Measurements from ENCODE around the gene WNT5A. TPM values are rescaled to one million over a fixed set of nuclear protein-coding genes. Genes with fewer than 3 reads are reported as not detected.
A peak's percentile ranks its signal among the peaks of the same experiment; 100 is the strongest.

The WNT5A gene
- total and polyA plus RNA-seq, 2 of the 4 experiments (the other 2 are of a cell fraction): 224 to 231 TPM

GRCh38 chr3:55486101-55486856, 827 bp downstream of the WNT5A start:
- Histone ChIP-seq H3K36me3 (ENCODE audit: control insufficient read depth, insufficient read depth, low read length) (peaks cover 21% of the 10 kb centered on the region), H3K9me3 (ENCODE audit: control insufficient read depth, insufficient read depth, low read length) (no peaks in the 10 kb centered on the region), H4K20me1 (ENCODE audit: insufficient read depth, low read length) (no peaks in the 10 kb centered on the region), H2BK15ac (ENCODE audit: low read depth, low read length) (peak overlapping the region; percentile 56; the same call in 2 of the 3 replicates), H2BK120ac (ENCODE audit: low read depth, low read length) (peak overlapping the region; percentile 98), H3K18ac (ENCODE audit: low read depth, low read length) (peak overlapping the region; percentile 92), H3K27ac (ENCODE audit: insufficient read depth, low read length) (peak overlapping the region; percentile 98), H3K4me1 (ENCODE audit: control insufficient read depth, insufficient read depth, low read length) (peaks cover 18% of the 10 kb centered on the region), H3K14ac (replicated peaks; ENCODE audit: low read depth, low read length) (peak overlapping the region; percentile 98), H3K4me3 (ENCODE audit: insufficient read depth, low read depth, low read length) (peak overlapping the region; percentile 89), H2BK20ac (ENCODE audit: low read depth, low read length) (peak overlapping the region; percentile 59), H2AK5ac (ENCODE audit: low read depth, low read length) (peak overlapping the region; percentile 76), H3K4me2 (ENCODE audit: low read depth, low read length) (peak overlapping the region; percentile 82), H3K56ac (ENCODE audit: extremely low read depth, insufficient read depth, low read length) (peak overlapping the region; percentile 99), H2AK9ac (replicated peaks; ENCODE audit: low read depth, low read length, poor library complexity) (peak overlapping the region; percentile 90), H2AFZ (replicated peaks; ENCODE audit: low read length, poor library complexity) (peak overlapping the region; percentile 89), H2BK5ac (ENCODE audit: low read depth, low read length, poor library complexity, severe bottlenecking) (peak overlapping the region; percentile 95), H3K9ac (ENCODE audit: low read depth, low read length) (peak overlapping the region; percentile 100), H3K23ac (ENCODE audit: low read depth, low read length) (peak overlapping the region; percentile 100), H4K91ac (ENCODE audit: insufficient read depth, low read depth, low read length) (peak overlapping the region; percentile 92), H3K79me1 (ENCODE audit: low read depth in 1 of 2, low read length in 2 of 2) (peaks cover 0 to 27% of the 10 kb centered on the region in 2 experiments; a peak in 1 of 4 replicates), H4K5ac (ENCODE audit: low read depth, low read length) (peak overlapping the region; percentile 84), H4K8ac (ENCODE audit: low read depth in 2 of 2, low read length in 2 of 2) (peak overlapping the region; percentile 96 to 99), H3K9me1 (ENCODE audit: insufficient read depth, low read length) (peaks cover 17% of the 10 kb centered on the region), H3K27me3 (ENCODE audit: control insufficient read depth, insufficient read depth, low read length) (no peaks in the 10 kb centered on the region), H3K4ac (ENCODE audit: low read depth, low read length) (peak overlapping the region; percentile 98)
- in situ Hi-C loops (cut with MboI; ENCODE audit: low sequenced_read_pairs): loop anchor here (5.0 to 10.0 kb wide), 6 partner anchors 236 to 1061 kb away; no protein-coding TSS in a partner anchor
- 0% methylated on average over 7 of the region's 49 CpGs; no CpG with 5 or more reads in 1 of the 2 experiments for WGBS, 2 experiments (ENCODE audit: extremely low coverage in 2 of 2, insufficient read length in 1 of 2)
- dilution Hi-C loops (cut with HindIII; ENCODE audit: low sequenced_read_pairs, unreplicated experiment): no loop called here
- TF ChIP-seq CHD1 (IDR thresholded peaks at IDR 0.05; ENCODE audit: low read depth, low read length): 0 out of 2 replicates have a peak, but pooled peaks have one; percentile 54
- no peak for TF ChIP-seq ELK1 (IDR thresholded peaks at IDR 0.05; ENCODE audit: borderline replicate concordance, low read depth, low read length)
- BruUV-seq (replicated peaks): no TSS peak
- DNase-seq: peak; percentile 79
- ATAC-seq (ENCODE audit: low read depth): peak; percentile 1
- POLR2A ChIA-PET (ENCODE audit: unreplicated experiment): interaction anchor here (0.5 to 1.9 kb wide), 3 partner anchors 9 to 317 kb away, joined by 3 to 20 read pairs (median 4); no protein-coding TSS in a partner anchor
- intact Hi-C loops (cut with micrococcal nuclease): loop anchor here (2.0 to 10.0 kb wide), 5 partner anchors 216 to 1057 kb away; no protein-coding TSS in a partner anchor
- CTCF ChIA-PET: interaction anchor here (0.6 to 2.3 kb wide), 5 partner anchors 25 to 1557 kb away, joined by 3 to 14 read pairs (median 3); no protein-coding TSS in a partner anchor

All from IMR-90 (cell line).